Spleen (tissue), 7 donors: Measurements from ENCODE around the gene ATP6V1G2.

Experiments
- CTCF ChIP-seq, 11 experiments: fragments of 200-600 bp in 7 of 11; fragments of 450-650 bp in 4 of 11; sonication (generic) in 4 of 11; IDR thresholded peaks in 8 of 11; conservative IDR thresholded peaks in 3 of 11; 1 replicate in 7 of 11; 2 replicates in 4 of 11; pipeline versions ENCODE4 v1.4.0 to v1.8.0; 2016 to 2021; ENCODE audit warnings: antibody characterized with exemption in 11 of 11, inconsistent platforms in 4 of 11, mild to moderate bottlenecking in 1 of 11
- POLR2A ChIP-seq, 3 donors: fragments of 450-650 bp; IDR thresholded peaks; one replicate each; pipeline ENCODE4 v1.5.1; 2017; ENCODE audit warnings: antibody characterized with exemption in 3 of 3, mild to moderate bottlenecking in 1 of 3
- POLR2AphosphoS5 ChIP-seq, 3 donors: sonication (generic); formaldehyde crosslinking; IDR thresholded peaks; one replicate each; pipeline ENCODE4 v1.5.1; 2017; ENCODE audit warnings: antibody characterized with exemption in 3 of 3
- donor health status: DM: no; HTN: no; CAD: no; lungs with moderate emphysema.
- donor health status: DM: no; HTN: no; CAD: no.
- donor health status: DM: no; HTN: no; CAD: no.

- TF ChIP-seq CTCF (IDR thresholded peaks at IDR 0.05 in 8 of 11, conservative IDR thresholded peaks at IDR 0.05 in 3 of 11): no peak
- no peak for TF ChIP-seq POLR2A (IDR thresholded peaks at IDR 0.05)
- no peak for TF ChIP-seq POLR2AphosphoS5 (IDR thresholded peaks at IDR 0.05)
Observed at GRCh38 chr6:31569861-31570536, 23.6 kb upstream of the ATP6V1G2 start.
